ENCODE data around the gene DNAJA3.
"Not testable (repeated sequence)": the region's sequence is repeated elsewhere in the genome, so short reads cannot be mapped to it uniquely, and the experiment has no call there.

Gene DNAJA3

DNA sequence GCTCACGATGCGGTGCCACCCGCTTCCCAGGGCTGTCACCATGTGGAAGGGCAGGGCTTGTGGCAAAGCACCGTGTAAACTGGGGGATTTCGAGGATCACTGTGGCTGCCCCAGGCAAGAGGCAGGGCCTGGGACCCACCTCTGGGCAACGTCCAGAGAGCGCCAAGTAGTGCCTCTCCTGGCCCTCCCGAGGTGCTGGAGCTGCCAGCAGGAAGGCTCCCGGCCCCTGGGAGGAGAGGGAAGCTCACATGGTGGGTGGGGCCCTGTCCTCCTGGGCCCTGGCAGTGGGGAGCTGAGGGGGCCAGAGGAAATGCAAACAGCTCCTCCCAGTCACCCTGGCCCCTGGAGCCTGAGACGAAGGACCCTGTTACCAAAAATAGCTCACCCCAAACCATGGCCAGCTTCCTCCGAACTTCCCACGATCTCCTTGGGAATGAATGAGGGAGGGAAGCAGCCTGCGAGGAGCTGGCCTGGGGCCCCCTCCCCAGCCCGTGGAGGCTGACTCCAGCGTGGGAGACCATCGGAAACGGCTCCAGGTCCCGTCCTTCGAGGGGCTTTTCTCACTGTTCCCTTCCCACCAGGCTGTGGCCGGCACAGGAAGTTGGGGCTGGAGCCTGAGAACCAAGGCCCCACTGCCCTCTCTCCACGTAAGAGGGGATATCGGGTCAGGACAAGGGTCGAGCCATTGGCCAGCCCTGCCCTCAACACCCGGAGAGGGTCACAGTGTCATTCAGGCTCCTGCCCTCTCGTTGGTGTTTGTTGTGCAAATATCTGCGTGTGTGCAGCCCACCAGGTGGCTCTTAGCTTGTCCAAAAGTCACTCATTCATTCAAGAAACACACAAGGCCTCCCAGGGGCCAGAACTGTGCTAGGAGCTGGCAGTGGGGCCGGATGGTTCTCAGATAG, 36.4 kb upstream of the DNAJA3 start:
- no peak for DNase-seq (ENCODE audit: low spot score)
- TF ChIP-seq, protein P1, sequence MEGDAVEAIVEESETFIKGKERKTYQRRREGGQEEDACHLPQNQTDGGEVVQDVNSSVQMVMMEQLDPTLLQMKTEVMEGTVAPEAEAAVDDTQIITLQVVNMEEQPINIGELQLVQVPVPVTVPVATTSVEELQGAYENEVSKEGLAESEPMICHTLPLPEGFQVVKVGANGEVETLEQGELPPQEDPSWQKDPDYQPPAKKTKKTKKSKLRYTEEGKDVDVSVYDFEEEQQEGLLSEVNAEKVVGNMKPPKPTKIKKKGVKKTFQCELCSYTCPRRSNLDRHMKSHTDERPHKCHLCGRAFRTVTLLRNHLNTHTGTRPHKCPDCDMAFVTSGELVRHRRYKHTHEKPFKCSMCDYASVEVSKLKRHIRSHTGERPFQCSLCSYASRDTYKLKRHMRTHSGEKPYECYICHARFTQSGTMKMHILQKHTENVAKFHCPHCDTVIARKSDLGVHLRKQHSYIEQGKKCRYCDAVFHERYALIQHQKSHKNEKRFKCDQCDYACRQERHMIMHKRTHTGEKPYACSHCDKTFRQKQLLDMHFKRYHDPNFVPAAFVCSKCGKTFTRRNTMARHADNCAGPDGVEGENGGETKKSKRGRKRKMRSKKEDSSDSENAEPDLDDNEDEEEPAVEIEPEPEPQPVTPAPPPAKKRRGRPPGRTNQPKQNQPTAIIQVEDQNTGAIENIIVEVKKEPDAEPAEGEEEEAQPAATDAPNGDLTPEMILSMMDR (IDR thresholded peaks at IDR 0.05; ENCODE audit: extremely low read depth, missing control alignments): no peak

DNA sequence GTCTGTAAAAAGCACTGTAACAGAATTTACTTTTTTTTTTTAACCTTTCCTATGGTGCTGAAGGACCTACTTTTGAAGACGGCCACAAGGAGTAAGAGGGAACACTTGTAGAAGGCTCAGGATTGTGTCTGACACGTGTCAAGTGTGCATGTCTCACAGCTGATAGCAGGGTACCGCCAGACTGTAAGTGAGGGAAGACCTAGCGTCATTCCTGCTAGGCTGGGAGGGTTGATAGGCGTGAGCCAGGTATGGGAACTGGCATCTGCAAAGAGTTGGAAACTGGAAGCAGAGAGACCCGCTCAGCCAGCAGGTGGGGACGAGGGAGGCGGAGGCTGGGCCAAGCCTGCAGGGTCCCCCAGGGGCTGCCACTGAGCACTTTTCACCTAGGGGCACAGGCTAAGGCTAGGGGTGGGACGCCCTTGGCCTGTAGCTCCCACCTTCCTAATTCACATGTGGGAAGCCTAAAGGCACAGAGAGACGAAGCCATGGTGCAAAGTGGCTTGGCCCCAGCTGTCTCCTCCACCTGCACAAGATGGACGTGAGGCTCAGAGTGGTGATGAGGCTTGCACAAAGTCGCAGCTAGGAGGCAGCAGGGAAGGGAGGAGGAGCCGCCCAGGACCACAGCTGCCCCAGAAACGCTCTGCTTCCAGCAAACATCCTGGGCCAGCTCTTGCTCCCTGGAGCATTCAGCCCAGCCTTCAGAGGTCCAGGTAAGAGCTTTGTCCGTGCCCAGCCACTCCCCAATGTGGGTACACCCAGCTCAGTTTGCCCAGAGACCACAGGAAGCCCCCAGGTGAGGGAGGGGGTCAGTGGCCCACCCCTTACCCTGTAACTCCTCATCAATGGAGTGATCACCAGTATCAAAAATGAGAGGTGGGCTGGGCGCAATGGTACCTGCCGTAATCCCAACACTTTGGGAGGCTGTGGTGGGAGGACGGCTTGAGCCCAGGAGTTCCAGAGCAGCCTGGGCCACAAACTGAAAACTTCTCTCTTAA, 35.1 kb upstream of the DNAJA3 start:
- DNase-seq (ENCODE audit: low spot score): no peak
- TF ChIP-seq, protein P1 (IDR thresholded peaks at IDR 0.05; ENCODE audit: extremely low read depth, missing control alignments): no peak

DNA sequence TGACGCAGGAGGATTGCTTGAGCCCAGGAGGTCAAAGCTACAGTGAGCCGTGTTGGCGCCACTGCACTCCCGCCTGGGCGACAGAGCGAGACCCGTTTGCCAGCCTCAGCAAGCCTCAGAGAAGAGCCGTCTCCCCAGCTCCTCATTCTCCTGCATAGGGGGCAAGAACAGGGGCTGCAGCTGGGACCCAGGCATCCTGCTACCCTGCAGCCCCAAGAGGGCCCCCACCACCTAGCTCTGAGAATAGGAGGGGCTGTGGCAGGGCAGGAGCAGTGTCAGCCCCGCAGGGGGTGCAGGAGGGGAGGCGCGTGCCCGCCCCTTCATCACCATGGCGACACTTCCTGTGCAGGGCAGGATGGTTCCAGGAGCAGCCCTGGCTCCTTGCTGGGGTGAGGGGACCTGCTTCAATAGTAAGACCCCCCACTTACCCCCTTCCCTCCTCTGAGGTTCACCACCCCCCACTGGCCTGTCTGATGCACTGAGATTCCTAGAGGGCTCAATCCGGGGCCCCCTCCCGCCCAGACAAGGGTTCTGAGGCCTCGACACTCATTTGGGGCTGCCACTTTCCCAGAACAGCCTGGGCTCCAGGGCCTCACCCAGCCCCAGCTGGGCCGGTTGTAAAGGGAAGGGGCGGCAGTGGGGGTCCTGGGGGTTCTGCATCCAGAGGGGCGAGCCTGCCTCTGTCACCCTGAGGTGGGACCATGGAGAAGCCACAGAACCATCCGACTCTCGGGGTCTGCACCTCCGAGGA, 33.9 kb upstream of the DNAJA3 start:
- TF ChIP-seq, protein P1 (IDR thresholded peaks at IDR 0.05; ENCODE audit: extremely low read depth, missing control alignments): no peak
- no peak for DNase-seq (ENCODE audit: low spot score)

DNA sequence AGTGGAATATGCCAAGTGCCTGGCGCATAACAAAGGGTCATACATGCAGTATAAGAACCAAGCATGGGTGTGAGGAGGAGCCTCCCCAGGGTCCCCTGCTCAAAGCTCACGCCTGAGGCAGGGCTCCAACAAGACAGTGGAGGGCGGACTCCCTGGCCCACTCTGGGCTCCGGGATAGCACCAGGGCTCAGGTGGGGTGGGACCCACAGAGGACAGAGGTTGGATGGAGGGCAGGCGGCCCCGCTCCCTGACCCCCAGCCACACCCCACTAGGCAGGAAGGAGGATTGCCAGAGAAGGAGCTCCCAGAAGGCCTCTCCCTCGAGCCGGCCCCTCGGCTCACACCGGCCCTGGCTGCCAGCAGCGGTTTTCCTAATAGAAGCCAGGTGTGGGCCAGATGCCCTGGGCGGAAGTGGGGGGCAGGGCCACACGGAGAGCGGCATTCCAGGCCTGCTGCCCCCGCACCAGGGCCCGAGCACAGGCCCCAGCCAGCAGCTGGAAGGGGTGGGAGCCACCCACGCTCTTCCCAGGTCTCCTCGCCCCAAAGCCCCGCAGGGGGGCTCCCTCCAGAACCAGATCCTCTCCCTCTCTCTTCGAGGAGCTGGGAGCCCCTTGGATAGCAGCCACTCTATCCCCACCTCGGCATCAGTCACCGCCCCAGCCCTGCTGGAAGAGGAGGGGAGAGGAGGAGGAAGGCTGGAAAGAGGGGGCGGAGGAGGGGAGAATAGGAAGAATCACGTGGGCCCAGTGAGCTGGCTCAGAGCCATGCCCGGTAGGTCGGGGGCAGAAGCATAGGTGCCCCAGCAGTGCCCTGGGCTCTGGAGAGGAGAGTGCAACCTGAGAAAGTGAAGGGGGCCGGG, 33.1 kb upstream of the DNAJA3 start:
- DNase-seq (ENCODE audit: low spot score): no peak
- TF ChIP-seq, protein P1 (IDR thresholded peaks at IDR 0.05; ENCODE audit: extremely low read depth, missing control alignments): no peak

DNA sequence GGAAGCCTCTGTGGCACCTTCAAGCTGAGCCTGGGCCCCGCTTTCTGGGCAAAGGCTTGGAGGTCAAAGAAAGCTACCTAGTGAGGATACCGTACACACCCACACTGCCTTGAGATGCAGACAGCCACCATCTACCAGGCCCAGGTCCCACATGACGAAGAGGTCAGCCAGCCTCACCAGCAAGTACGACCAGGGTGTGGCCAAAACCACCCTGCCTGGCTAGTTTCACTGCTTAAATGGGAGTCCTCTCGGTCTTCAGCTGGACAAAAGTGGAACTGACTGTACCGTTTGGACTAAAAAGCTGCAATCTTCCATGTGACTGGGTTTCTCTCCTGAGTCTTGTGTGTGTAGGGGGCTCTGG, 32.4 kb upstream of the DNAJA3 start:
- DNase-seq (ENCODE audit: low spot score): no peak

DNA sequence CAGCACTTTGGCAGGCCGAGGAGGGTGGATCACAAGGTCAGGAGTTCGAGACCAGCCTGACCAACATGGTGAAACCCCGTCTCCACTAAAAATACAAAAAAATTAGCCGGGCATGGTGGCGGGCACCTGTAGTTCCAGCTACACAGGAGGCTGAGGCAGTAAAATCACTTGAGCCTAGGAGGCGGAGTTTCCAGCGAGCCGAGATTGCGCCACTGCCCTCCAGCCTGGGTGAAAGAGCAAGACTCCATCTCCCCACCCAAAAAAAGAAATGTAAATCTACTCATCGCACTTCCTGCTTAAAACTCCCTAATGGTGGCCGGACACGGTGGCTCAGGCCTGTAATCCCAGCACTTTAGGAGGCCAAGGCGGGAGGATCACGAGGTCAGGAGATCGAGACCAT, 31.8 kb upstream of the DNAJA3 start:
- not testable (repeated sequence) for DNase-seq (ENCODE audit: low spot score)

More for the DNA sequence above, 32.4 kb upstream of the DNAJA3 start:
- TF ChIP-seq, protein P1 (IDR thresholded peaks at IDR 0.05; ENCODE audit: extremely low read depth, missing control alignments): no peak
